ENCODE results near the gene TACC2.

TACC2 gene

GRCh38 chr10:122151121-122151694 lies 162.2 kb downstream of the TACC2 start:
- DNase-seq = no peak

DNA sequence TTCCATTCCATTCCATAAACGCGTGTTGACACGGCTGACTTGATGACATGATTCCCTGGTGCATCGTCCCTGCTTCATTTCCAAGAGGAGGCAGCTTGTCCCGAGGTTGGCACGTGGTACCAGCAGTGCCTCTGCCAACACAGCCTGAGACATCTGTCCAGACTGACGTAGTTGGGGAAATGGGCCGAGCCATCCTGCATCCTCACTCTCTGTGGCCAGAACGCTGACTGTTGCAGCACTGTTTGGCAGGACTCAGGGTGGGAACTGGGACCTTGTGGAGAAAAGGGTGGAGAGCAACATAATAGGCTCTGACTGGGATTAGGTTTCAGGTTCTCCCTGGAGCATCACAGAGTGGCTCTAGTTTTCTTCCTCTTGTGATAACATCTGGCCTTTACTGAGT lies 163.6 kb downstream of the TACC2 start:
- no peak for DNase-seq

GRCh38 chr10:122154031-122154544 lies 165.1 kb downstream of the TACC2 start:
- no peak for DNase-seq

GRCh38 chr10:122154545-122155366 lies 165.8 kb downstream of the TACC2 start:
- no peak for DNase-seq

DNA sequence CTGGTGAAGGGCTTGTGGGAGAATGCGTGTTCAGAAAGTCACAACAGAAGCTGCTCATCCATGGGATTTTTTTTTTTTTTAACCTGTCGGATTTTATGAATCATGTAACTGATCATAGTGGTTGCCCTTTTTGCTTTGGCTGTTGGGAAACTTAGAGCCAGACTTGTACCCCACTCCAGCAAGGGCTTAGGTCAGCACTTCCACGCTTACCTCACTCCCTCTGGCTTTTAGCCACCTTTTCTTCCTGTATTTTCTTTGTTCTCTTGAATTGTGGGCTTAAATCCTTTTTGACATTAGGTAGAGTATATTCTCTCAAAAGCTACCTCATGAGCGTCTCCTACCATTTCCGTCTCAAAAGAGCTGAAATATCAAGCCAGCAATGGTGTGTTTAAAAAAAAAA lies 168.5 kb downstream of the TACC2 start:
- DNase-seq = no peak

- DNase-seq = no peak
Observed at GRCh38 chr10:122158362-122158761, 169.4 kb downstream of the TACC2 start.

DNA sequence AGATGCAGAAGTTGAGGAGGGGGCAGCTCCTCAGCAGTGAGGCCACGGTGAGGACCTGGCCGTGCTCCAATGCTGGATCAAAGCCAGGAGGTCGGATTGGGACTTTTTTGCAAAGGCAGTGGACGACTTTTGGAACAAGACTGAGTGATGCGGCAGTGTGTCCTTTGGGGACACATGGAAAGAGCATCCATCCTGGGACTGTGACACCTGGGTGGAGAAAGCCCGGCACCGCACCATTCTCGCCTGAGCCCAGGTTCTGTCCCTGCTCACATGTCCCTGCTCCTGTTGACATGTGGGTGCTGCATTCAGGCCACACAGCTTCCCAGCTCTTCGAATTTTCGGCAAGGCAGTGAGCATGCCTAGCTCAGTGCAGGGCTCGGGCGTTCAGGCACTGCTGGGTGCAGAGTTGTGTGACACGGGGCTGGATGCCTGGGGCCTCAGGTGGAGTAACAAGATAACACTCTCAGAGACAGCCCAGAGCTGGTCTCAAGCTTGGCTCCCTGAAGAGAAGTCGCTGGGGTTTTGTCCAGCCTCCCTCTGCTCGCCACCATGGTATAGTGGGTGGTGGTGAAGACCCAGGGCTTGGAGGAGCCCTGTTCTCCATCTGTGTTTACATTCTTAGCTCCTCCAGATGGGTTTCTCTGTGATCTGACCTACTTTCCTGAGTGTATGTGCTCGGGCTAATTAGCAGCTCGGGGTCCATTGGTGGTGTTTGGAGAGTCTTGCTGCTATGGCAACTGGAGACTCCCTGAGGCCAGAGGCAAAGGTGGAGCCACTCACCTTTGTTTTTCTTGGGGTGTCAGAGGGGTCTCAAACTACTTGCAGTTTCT lies 170.4 kb downstream of the TACC2 start:
- no peak for DNase-seq

DNA sequence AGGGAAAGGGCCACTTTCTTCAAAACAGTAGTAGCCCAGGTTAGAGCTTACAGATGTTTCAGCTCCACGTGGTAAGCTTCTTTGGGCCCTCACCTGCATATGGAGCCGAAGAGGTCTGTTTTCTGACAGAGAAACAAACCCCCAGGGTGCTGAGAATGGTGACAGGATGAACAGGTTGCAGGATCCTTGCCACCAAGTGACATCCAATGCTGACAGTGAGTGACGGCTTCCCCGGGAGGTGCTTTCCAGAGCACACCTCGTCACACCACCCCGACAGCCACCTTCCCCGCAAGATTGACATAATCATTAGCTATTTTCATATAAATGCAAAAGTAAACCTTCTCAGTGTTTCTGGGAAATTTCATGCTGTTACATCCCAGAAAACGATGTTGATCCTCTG lies 172.8 kb downstream of the TACC2 start:
- no peak for DNase-seq

- no peak for DNase-seq
Observed at GRCh38 chr10:122162671-122163173, 173.8 kb downstream of the TACC2 start.

DNA sequence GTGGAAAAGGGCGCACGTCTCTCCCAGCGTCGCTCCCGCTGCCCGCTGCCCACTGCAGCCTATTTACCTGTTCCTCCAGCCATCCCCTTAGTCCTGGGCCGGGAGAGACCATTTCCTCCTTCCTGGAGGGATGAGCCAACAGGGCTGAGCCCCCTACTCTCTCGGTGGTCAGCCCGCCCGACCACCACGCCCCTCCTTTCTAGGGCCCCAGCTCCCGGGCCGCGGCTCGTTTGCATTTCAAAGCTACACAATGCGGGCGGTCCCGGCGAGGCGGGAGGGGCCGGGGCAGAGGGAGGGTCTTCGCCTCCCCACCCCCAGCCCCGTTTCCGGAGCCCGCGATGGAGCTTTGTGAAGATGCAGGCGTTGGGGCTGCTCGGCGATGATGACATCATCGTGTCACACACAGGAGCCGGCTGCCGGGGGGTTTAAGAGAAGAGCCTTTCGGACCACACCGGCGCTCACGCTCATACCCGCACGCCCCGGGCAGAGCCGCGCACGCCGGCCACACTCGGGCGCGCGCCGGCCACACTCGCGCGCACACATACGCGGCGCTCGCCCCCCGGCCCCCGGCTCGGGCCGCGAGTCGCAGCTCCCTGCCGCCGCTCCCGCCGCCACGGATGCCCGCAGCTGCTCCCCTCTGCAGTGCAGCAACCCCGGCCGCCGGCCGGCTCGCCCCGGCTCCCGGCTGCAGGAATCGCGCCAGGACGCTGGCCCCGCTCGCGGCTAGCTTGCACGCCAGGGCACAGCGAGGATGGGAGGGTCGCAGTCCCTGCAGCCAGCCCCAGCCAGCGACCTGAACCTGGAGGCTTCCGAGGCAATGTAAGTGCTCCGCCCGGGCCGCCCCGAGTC lies 174.4 kb downstream of the TACC2 start:
- no peak for DNase-seq

DNA sequence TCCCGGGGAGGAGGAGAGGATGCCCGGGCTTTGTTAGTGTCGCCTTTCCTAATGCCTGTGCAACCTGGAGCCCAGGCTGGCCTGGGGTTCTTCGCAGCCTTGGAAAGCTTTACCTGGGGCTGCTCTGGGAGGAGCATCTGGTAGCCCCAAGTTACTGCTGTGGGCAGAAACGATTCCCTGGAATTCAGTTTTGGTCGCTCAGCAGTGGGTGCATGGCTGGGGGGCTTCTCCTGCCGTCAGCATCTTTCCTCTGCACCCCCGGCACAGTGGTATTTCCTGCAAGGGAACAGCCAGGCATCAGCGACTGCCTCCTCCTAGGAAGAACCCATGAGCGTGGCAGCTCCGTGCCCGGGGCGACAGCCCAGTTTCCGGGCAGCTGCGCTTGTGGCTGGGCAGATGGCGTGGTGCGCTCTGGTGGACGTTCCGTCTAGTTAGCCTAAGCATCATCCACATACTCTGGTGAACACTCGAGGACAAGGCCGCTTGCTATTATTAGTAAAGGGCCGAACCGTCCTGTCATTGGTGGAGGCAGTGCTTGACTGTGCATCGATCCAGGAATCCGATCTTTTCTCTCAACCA lies 175.1 kb downstream of the TACC2 start:
- DNase-seq = no peak

DNA sequence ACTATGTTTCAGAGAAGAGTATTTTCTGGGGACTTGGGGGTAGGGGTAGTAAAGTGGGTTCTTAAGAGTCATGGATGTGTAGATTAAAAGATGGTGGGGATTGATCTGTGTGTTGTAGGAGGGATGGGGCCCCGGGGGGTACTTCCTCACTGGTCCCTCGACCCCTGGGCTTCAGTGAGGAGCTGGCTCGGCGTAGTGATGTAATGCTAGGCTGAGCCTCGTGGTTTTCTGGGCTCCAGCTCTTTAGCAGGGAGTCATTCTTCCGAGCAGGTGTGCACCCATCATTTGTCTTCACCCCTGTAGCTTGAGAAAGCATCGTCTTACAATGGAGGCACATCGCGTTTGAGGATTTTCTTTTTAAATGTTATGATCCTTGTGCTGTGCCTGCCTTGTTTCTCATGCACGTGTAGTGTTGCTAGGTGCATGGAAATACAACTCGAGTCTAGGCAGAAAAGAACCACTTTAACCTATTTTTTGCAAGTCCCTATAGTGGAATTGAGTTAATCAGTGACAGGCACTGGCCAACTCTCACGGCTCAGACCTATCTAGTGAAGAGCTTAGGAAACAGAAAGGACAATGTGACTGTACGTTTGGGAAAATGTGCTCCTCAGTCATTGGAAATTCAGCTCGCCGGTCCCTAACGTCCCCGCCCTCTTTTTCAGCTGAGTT lies 176.0 kb downstream of the TACC2 start:
- DNase-seq = no peak

GRCh38 chr10:122165484-122166276 lies 176.7 kb downstream of the TACC2 start:
- no peak for DNase-seq

DNA sequence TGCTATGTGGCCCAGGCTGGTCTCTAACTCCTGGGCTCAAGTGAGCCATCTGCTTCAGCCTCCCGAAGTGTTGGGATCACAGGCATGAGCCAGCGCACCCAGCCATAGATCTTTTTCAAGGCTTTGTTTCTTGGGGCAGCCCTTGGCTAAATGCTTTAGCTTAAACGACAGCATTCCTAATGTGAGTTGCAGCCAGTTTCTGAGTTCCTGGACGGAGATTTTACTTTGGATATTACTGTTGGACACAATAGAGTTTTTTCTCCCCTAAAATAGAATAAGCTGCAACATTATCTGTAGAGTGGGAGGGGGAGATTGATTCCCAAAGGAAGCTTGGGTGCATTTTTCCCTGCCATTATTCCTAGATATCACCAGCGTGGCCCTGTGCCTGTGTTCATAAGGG lies 179.1 kb downstream of the TACC2 start:
- no peak for DNase-seq

GRCh38 chr10:122168598-122169394 lies 179.8 kb downstream of the TACC2 start:
- DNase-seq = no peak

DNA sequence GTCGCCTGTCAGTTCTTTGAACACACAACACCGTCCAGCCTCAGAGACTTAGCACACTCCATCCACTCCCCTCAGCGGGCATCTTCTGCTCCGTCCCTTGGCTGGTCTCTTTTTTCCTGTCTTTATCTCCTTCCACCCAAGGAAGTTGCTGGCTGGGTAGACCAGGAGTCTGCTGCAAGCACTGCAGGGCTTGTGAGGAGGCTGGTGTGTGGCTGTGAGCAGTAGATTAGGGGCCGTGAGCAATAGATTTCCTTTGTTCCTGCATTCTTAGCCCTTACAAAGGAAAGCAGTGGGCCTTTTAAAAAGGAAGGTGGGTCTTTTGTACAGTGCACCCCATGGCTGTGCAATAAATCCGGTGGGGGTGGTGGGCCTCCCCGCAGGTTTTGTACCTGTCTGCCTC lies 181.8 kb downstream of the TACC2 start:
- no peak for DNase-seq

DNA sequence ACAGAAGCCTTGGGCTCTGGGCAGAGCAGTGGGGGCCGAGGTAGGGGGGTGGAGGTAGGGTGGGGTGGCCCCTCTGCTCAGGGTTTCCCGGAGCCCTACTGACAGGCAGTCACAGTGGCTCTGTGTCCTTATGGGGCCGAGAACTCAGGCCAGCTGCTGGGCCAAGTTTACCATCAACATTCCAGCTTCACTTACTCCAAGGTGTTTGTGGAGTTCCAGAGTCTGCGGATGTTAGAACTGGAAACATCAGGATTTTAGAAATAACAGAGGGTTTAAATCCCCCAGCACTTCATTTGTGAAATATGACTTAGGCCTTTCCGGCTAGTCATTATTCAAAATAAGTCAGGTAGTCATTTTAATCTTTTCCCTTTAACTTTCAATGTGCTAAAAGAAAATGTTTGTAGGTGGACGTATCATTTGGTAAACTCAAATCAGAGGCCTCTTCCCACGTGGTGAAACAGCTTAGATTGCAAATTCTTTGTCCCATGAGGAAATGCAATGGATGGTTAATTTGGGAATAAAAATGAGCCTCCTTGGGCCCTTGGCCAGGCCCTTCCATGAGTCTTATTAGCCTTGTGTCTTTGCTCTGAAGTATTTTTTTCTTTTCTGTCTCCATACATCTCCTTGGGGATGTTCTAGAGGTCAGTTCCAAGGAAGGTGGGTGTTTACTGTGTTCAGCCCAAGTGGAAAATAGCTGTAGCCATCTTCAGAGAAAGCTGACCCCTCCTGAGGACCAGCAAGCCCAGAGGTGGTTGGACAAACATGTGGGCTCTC lies 182.5 kb downstream of the TACC2 start:
- no peak for DNase-seq

GRCh38 chr10:122172361-122173008 lies 183.5 kb downstream of the TACC2 start:
- no peak for DNase-seq
